Prostate gland (tissue), 2 donors: ENCODE results near the gene MICALL2.

Source experiments
- POLR2A ChIP-seq: fragments of 450-650 bp; IDR thresholded peaks from one replicate; pipeline ENCODE4 v1.6.1; 2016; ENCODE audit warnings: antibody characterized with exemption, mild to moderate bottlenecking
- POLR2AphosphoS5 ChIP-seq: sonication (generic); formaldehyde crosslinking; IDR thresholded peaks from one replicate; pipeline ENCODE4 v1.6.1; 2017; ENCODE audit warnings: antibody characterized with exemption
- TF ChIP-seq, protein P1 (sequence below), 4 experiments: fragments of 200-600 bp in 2 of 4; fragments of 450-650 bp in 2 of 4; sonication (generic) in 2 of 4; IDR thresholded peaks; 1 replicate in 3 of 4; 2 replicates in 1 of 4; pipeline ENCODE4 v1.5.1; 2016 to 2019; ENCODE audit warnings: antibody characterized with exemption in 4 of 4, mild to moderate bottlenecking in 2 of 4, moderate library complexity in 2 of 4

DNA sequence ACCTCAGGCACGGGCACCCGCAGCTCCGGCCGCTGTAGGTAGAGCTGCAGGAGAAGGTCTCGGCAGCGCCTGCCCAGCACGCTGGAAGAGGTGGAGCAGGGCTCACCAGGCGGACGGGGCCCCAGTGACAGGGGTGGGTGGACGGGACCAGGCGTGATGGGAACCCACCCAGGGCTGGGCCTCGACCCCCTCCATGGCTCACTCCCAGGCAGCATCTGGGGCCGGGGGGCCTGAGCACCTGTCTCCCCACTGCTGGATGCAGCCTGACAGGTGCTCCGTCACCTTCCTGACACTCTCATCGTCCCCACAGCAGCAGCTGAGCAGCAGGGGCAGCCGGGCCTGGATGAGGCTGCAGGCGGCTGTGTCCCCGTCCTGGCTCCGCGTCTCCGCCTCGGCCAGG lies 16.7 kb upstream of the MICALL2 start:
- TF ChIP-seq, protein P1, sequence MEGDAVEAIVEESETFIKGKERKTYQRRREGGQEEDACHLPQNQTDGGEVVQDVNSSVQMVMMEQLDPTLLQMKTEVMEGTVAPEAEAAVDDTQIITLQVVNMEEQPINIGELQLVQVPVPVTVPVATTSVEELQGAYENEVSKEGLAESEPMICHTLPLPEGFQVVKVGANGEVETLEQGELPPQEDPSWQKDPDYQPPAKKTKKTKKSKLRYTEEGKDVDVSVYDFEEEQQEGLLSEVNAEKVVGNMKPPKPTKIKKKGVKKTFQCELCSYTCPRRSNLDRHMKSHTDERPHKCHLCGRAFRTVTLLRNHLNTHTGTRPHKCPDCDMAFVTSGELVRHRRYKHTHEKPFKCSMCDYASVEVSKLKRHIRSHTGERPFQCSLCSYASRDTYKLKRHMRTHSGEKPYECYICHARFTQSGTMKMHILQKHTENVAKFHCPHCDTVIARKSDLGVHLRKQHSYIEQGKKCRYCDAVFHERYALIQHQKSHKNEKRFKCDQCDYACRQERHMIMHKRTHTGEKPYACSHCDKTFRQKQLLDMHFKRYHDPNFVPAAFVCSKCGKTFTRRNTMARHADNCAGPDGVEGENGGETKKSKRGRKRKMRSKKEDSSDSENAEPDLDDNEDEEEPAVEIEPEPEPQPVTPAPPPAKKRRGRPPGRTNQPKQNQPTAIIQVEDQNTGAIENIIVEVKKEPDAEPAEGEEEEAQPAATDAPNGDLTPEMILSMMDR (IDR thresholded peaks at IDR 0.05): no peak
- TF ChIP-seq POLR2AphosphoS5: no peak
- no peak for TF ChIP-seq POLR2A
